Measurements from ENCODE around the gene KRT40. TPM values are rescaled to one million over a fixed set of nuclear protein-coding genes. Genes with fewer than 3 reads are reported as not detected.

KRT40 gene
- total and polyA plus RNA-seq, 2 donors (not counting 3 experiments of a cell fraction or from before 2014, with no cell fraction given) = not detected

GRCh38 chr17:40980117-40980516, 4.0 kb downstream of the KRT40 start:
- H3K4me3 ChIP-seq (replicated peaks in 1 of 3; ENCODE audit: insufficient read depth in 1 of 3, low read depth in 1 of 3, low read length in 3 of 3) = no peak overlapping the region
- no peaks in the 10 kb centered on the region for H3K79me2 ChIP-seq (ENCODE audit: control insufficient read depth, insufficient read depth, low read length)
- H3K9me3 ChIP-seq (replicated peaks; ENCODE audit: control insufficient read depth, insufficient read depth, low read length) = no peaks in the 10 kb centered on the region
- H4K20me1 ChIP-seq (replicated peaks; ENCODE audit: control insufficient read depth, extremely low read depth, insufficient read depth, low read length) = no peaks in the 10 kb centered on the region
- H3K27ac ChIP-seq (ENCODE audit: insufficient read depth, low read depth, low read length) = no peak overlapping the region
- no peaks in the 10 kb centered on the region for H3K36me3 ChIP-seq (ENCODE audit: control insufficient read depth in 2 of 2, extremely low read depth in 1 of 2, insufficient read depth in 2 of 2, low read length in 2 of 2)
- DNase-seq (ENCODE audit: low read depth, low spot score) (no peak), FAIRE-seq (no peak)
- TF ChIP-seq GATA2 (IDR thresholded peaks at IDR 0.05; ENCODE audit: insufficient read depth, insufficient read length, low read depth, low read length) (no peak), FOS (IDR thresholded peaks at IDR 0.05; ENCODE audit: borderline replicate concordance, insufficient read depth, low read length) (no peak), EZH2 (IDR thresholded peaks at IDR 0.05; ENCODE audit: borderline replicate concordance, low read depth, low read length, severe bottlenecking) (no peak), MYC (IDR thresholded peaks at IDR 0.05; ENCODE audit: low read depth, low read length) (no peak), POLR2AphosphoS5 (IDR thresholded peaks at IDR 0.05; ENCODE audit: insufficient read depth, low read depth, low read length) (no peak), JUN (IDR thresholded peaks at IDR 0.05; ENCODE audit: borderline replicate concordance, insufficient read depth, insufficient read length, low read depth) (no peak), CTCF (IDR thresholded peaks at IDR 0.05; ENCODE audit: extremely low read depth in 1 of 2, insufficient read depth in 1 of 2, low read depth in 1 of 2, low read length in 2 of 2) (no peak)
- no peak overlapping the region for H3K9ac ChIP-seq (replicated peaks; ENCODE audit: extremely low read depth, insufficient read depth, low read length)
- no peaks in the 10 kb centered on the region for H3K9me1 ChIP-seq (replicated peaks; ENCODE audit: control insufficient read depth, extremely low read depth, insufficient read depth, low read length)
- H3K4me2 ChIP-seq (ENCODE audit: insufficient read depth, low read length) = no peak overlapping the region
- intact Hi-C loops (cut with micrococcal nuclease) = no loop called here
- dilution Hi-C loops (cut with MboI; ENCODE audit: extremely low pct_ligation_motif_present, low sequenced_read_pairs) = no loop called here
- ChIA-PET CTCF (interaction anchor here (1.0 to 1.2 kb wide), 2 partner anchors 8 to 568 kb away, joined by 3 read pairs; no protein-coding TSS in a partner anchor), POLR2A (no interaction called here)
- no TSS peak for BruUV-seq (replicated peaks)
- no peaks in the 10 kb centered on the region for H3K4me1 ChIP-seq (ENCODE audit: control insufficient read depth, extremely low read depth, insufficient read depth, low read length)
- H3K27me3 ChIP-seq (ENCODE audit: control insufficient read depth in 2 of 2, insufficient read depth in 2 of 2, low read length in 2 of 2) = peaks cover 0 to 8% of the 10 kb centered on the region in 2 experiments
- H2AFZ ChIP-seq (ENCODE audit: low read depth, low read length) = no peak overlapping the region
